ENCODE data around the gene CADM3.

The CADM3 gene

GRCh38 chr1:159187647-159188374, 16.4 kb downstream of the CADM3 start:
- no peak for TF ChIP-seq CTCF (IDR thresholded peaks at IDR 0.05; ENCODE audit: low read depth, low read length)
- Histone ChIP-seq H3K27me3 (peaks cover 7% of the 10 kb centered on the region; the same call in 1 of the 2 replicates), H3K9me3 (no peaks in the 10 kb centered on the region), H3K4me3 (ENCODE audit: low read depth, low read length) (no peak overlapping the region), H3K4me1 (no peaks in the 10 kb centered on the region), H3K36me3 (no peaks in the 10 kb centered on the region)
- DNase-seq = no peak

- Histone ChIP-seq H3K4me1 (no peaks in the 10 kb centered on the region), H3K36me3 (no peaks in the 10 kb centered on the region), H3K9me3 (no peaks in the 10 kb centered on the region), H3K4me3 (ENCODE audit: low read depth, low read length) (no peak overlapping the region), H3K27me3 (peaks cover 7% of the 10 kb centered on the region; the same call in 1 of the 2 replicates)
- DNase-seq = no peak
- no peak for TF ChIP-seq CTCF (IDR thresholded peaks at IDR 0.05; ENCODE audit: low read depth, low read length)
Measured at GRCh38 chr1:159188375-159188788, 17.0 kb downstream of the CADM3 start.

- no peak for TF ChIP-seq CTCF (IDR thresholded peaks at IDR 0.05; ENCODE audit: low read depth, low read length)
- DNase-seq = no peak
- no peaks in the 10 kb centered on the region for H3K9me3 ChIP-seq
- no peak overlapping the region for H3K4me3 ChIP-seq (ENCODE audit: low read depth, low read length)
- H3K4me1 ChIP-seq = no peaks in the 10 kb centered on the region
- peaks cover 7% of the 10 kb centered on the region; the same call in 1 of the 2 replicates for H3K27me3 ChIP-seq
- no peaks in the 10 kb centered on the region for H3K36me3 ChIP-seq
Measured at GRCh38 chr1:159190441-159190840, 19.0 kb downstream of the CADM3 start.

GRCh38 chr1:159196543-159196942, 25.1 kb downstream of the CADM3 start:
- TF ChIP-seq CTCF (IDR thresholded peaks at IDR 0.05; ENCODE audit: low read depth, low read length) = peak; percentile 22; the same call in 1 of the 2 replicates
- no peak overlapping the region for H3K4me3 ChIP-seq (ENCODE audit: low read depth, low read length)
- no peaks in the 10 kb centered on the region for H3K4me1 ChIP-seq
- no peaks in the 10 kb centered on the region for H3K36me3 ChIP-seq
- no peaks in the 10 kb centered on the region for H3K27me3 ChIP-seq
- DNase-seq = no peak
- no peaks in the 10 kb centered on the region for H3K9me3 ChIP-seq

- Histone ChIP-seq H3K4me1 (no peaks in the 10 kb centered on the region), H3K9me3 (no peaks in the 10 kb centered on the region), H3K36me3 (no peaks in the 10 kb centered on the region), H3K27me3 (no peaks in the 10 kb centered on the region), H3K4me3 (ENCODE audit: low read depth, low read length) (no peak overlapping the region)
- TF ChIP-seq CTCF (IDR thresholded peaks at IDR 0.05; ENCODE audit: low read depth, low read length) = peak; percentile 89
- peak; percentile 72 for DNase-seq
Measured at GRCh38 chr1:159197561-159198557, 26.4 kb downstream of the CADM3 start.
